ENCODE measurements around the gene USP3. TPM values are rescaled to one million over a fixed set of nuclear protein-coding genes. Genes with fewer than 3 reads are reported as not detected.

USP3 gene
- total RNA-seq, 4 donors from 2014 or later: 74.0 to 90.9 (median 75.5) TPM

GRCh38 chr15:63469984-63470383 lies 34.4 kb upstream of the USP3 start:
- no peak for TF ChIP-seq CTCF (IDR thresholded peaks at IDR 0.05; ENCODE audit: low read depth)

GRCh38 chr15:63473007-63473748 lies 31.2 kb upstream of the USP3 start:
- TF ChIP-seq CTCF (IDR thresholded peaks at IDR 0.05; ENCODE audit: low read depth): no peak

- no peak for TF ChIP-seq CTCF (IDR thresholded peaks at IDR 0.05; ENCODE audit: low read depth)
These were observed 30.7 kb upstream of the USP3 start for GRCh38 chr15:63473749-63473998.

- no peak for TF ChIP-seq CTCF (IDR thresholded peaks at IDR 0.05; ENCODE audit: low read depth)
These were observed 30.2 kb upstream of the USP3 start for GRCh38 chr15:63473999-63474809.

GRCh38 chr15:63474810-63475316 lies 29.5 kb upstream of the USP3 start:
- no peak for TF ChIP-seq CTCF (IDR thresholded peaks at IDR 0.05; ENCODE audit: low read depth)

GRCh38 chr15:63475707-63476106 lies 28.7 kb upstream of the USP3 start:
- no peak for TF ChIP-seq CTCF (IDR thresholded peaks at IDR 0.05; ENCODE audit: low read depth)

- TF ChIP-seq CTCF (IDR thresholded peaks at IDR 0.05; ENCODE audit: low read depth): no peak
These were observed 28.2 kb upstream of the USP3 start for GRCh38 chr15:63476229-63476632.
